ENCODE measurements around the gene DZIP3.

GRCh38 chr3:108672701-108673100 lies 83.2 kb downstream of the DZIP3 start:
- TF ChIP-seq CTCF (IDR thresholded peaks at IDR 0.05) = no peak
- TF ChIP-seq POLR2A (IDR thresholded peaks at IDR 0.05) = no peak

Data from testis (tissue), 2 donors.